Psoas muscle (tissue), 8 donors: ENCODE results near the gene C17orf113. TPM values are rescaled to one million over a fixed set of nuclear protein-coding genes. Genes with fewer than 3 reads are reported as not detected.

Experiments used
- ATAC-seq, 4 donors: fragments of 200-7000 bp; cut with Tn5 transposase; one replicate each; pipeline ENCODE4 v1.9.1; 2020; ENCODE audit warnings: moderate library complexity in 3 of 4, mild to moderate bottlenecking in 2 of 4
- DNase-seq, 2 donors: peaks; one replicate each; pipeline ENCODE4 v3.0.0-alpha.2; 2020
- H3K27ac ChIP-seq: fragments of 200-600 bp; one replicate; pipeline ENCODE4 v1.8.0; 2022
- H3K27me3 ChIP-seq, 3 donors: fragments of 200-600 bp in 1 of 3; one replicate each; pipeline versions ENCODE4 v1.6.1 to v1.8.0; 2013 to 2022; ENCODE audit warnings: low read length in 2 of 3, mild to moderate bottlenecking in 2 of 3, moderate library complexity in 1 of 3; ENCODE audit not compliant: insufficient read depth in 3 of 3
- H3K36me3 ChIP-seq, 2 donors: fragments of 200-600 bp in 1 of 2; one replicate each; pipeline versions ENCODE4 v1.6.1 to v1.8.0; 2013 to 2022; ENCODE audit warnings: low read depth in 1 of 2, mild to moderate bottlenecking in 1 of 2, moderate library complexity in 1 of 2; ENCODE audit not compliant: insufficient read depth in 1 of 2
- H3K4me1 ChIP-seq: fragments of 200-600 bp; one replicate; pipeline ENCODE4 v1.8.0; 2022
- H3K4me3 ChIP-seq: fragments of 200-600 bp; one replicate; pipeline ENCODE4 v1.8.0; 2022; ENCODE audit warnings: mild to moderate bottlenecking
- H3K9me3 ChIP-seq: fragments of 200-600 bp; one replicate; pipeline ENCODE4 v1.8.0; 2022
- CTCF ChIP-seq: fragments of 200-600 bp; IDR thresholded peaks from one replicate; pipeline ENCODE4 v1.8.0; 2022; ENCODE audit warnings: antibody characterized with exemption
- WGBS, 3 donors: extraction: QIAGEN DNeasy Blood & Tissue Kit; methylation state at CpG; one replicate each; pipeline versions ENCODE4 v1.1.6 to v1.1.7; 2013; 5-methylcytosine and 5-hydroxymethylcytosine counted together
- intact Hi-C, 2 donors: fragments of 100-400 bp; cut with DNase I; formaldehyde crosslinking; loops; one replicate each; pipeline versions ENCODE4 v1.11.0 to v1.14.2; 2022
- polyA plus RNA-seq, 3 donors: library from polyadenylated mRNA; stranded (reverse); fragments of 200-250 nt; gene quantifications; one replicate each; pipeline ENCODE4 v1.2.3, GENCODE V29; 2013
- total RNA-seq, 4 donors: library from RNA; stranded (reverse); fragmentation: NEBNext Ultra II Directional in 2 of 4; extraction: Animal tissue kit (Norgen Biotek cat#: 25700) in 2 of 4; gene quantifications; one replicate each; pipeline versions ENCODE4 v1.2.1 to v1.2.4, GENCODE V29; 2021 to 2023
- donor health status: healthy with polysubstance abuse.
- donor health status: DM: no; HTN: no; CAD: no; lungs with moderate emphysema.
- donor health status: Bipolar disorder and iron deficiency.
- donor health status: healthy.
- donor health status: DM: yes; HTN: yes; CAD: no.
- donor health status: DM: no; HTN: no; CAD: no.
- donor health status: DM: no; HTN: no; CAD: no.
- donor health status: DM: yes; HTN: yes; CAD: no.

The C17orf113 gene
- total and polyA plus RNA-seq, 7 donors = 0.08 to 1.2 (median 0.56) TPM

- WGBS, 3 donors = 86 to 92% (median 91%) methylated on average over 4 of the region's 4 CpGs
- TF ChIP-seq CTCF = no peak
- H3K4me3 ChIP-seq = no peak overlapping the region
- no peak overlapping the region for H3K27ac ChIP-seq
- H3K27me3 ChIP-seq = no peaks in the 10 kb centered on the region
- ATAC-seq = no peak
- intact Hi-C loops = loop anchor here (5.0 kb wide), 1 partner anchor 33 kb away; no protein-coding TSS in a partner anchor
- no peaks in the 10 kb centered on the region for H3K36me3 ChIP-seq
- DNase-seq = no peak
- peaks cover 10% of the 10 kb centered on the region for H3K4me1 ChIP-seq
- no peaks in the 10 kb centered on the region for H3K9me3 ChIP-seq
Measured at GRCh38 chr17:42060231-42060630, 9.8 kb upstream of the C17orf113 start.

- 77 to 86% (median 82%) methylated on average over 4 of the region's 4 CpGs for WGBS, 3 donors
- Histone ChIP-seq H3K4me3 (no peak overlapping the region), H3K27me3 (no peaks in the 10 kb centered on the region), H3K27ac (no peak overlapping the region), H3K36me3 (no peaks in the 10 kb centered on the region), H3K4me1 (peaks cover 10% of the 10 kb centered on the region), H3K9me3 (no peaks in the 10 kb centered on the region)
- DNase-seq (no peak), ATAC-seq (no peak)
- intact Hi-C loops = loop anchor here (5.0 kb wide), 1 partner anchor 33 kb away; no protein-coding TSS in a partner anchor
- no peak for TF ChIP-seq CTCF
Measured at GRCh38 chr17:42059815-42060214, 9.4 kb upstream of the C17orf113 start.

GRCh38 chr17:42058063-42058462 lies 7.7 kb upstream of the C17orf113 start:
- no peak for TF ChIP-seq CTCF
- intact Hi-C loops = no loop called here
- H3K4me1 ChIP-seq = peaks cover 5% of the 10 kb centered on the region
- peaks cover 0 to 2% (median 0%) of the 10 kb centered on the region in 3 donors for H3K27me3 ChIP-seq
- H3K9me3 ChIP-seq = no peaks in the 10 kb centered on the region
- no peak overlapping the region for H3K4me3 ChIP-seq
- no peak for ATAC-seq
- no peak for DNase-seq
- no peaks in the 10 kb centered on the region for H3K36me3 ChIP-seq
- WGBS, 3 donors = 49 to 69% (median 51%) methylated on average over 7 of the region's 7 CpGs
- H3K27ac ChIP-seq = no peak overlapping the region

- peaks cover 0 to 2% (median 0%) of the 10 kb centered on the region in 3 donors for H3K27me3 ChIP-seq
Measured at GRCh38 chr17:42056635-42057034, 6.2 kb upstream of the C17orf113 start.

More at GRCh38 chr17:42056635-42057034, 6.2 kb upstream of the C17orf113 start:
- no peaks in the 10 kb centered on the region for H3K36me3 ChIP-seq
- no peak overlapping the region for H3K4me3 ChIP-seq
- H3K4me1 ChIP-seq = no peaks in the 10 kb centered on the region
- TF ChIP-seq CTCF = no peak
- ATAC-seq (no peak), DNase-seq (no peak)
- no peaks in the 10 kb centered on the region for H3K9me3 ChIP-seq
- WGBS, 3 donors = 76 to 85% (median 77%) methylated on average over 3 of the region's 3 CpGs
- H3K27ac ChIP-seq = no peak overlapping the region
- intact Hi-C loops = no loop called here
